Measurements from ENCODE around the gene AOC3.
A peak's percentile ranks its signal among the peaks of the same experiment; 100 is the strongest.
"Not testable (repeated sequence)": the region's sequence is repeated elsewhere in the genome, so short reads cannot be mapped to it uniquely, and the experiment has no call there.

Gene AOC3

DNA sequence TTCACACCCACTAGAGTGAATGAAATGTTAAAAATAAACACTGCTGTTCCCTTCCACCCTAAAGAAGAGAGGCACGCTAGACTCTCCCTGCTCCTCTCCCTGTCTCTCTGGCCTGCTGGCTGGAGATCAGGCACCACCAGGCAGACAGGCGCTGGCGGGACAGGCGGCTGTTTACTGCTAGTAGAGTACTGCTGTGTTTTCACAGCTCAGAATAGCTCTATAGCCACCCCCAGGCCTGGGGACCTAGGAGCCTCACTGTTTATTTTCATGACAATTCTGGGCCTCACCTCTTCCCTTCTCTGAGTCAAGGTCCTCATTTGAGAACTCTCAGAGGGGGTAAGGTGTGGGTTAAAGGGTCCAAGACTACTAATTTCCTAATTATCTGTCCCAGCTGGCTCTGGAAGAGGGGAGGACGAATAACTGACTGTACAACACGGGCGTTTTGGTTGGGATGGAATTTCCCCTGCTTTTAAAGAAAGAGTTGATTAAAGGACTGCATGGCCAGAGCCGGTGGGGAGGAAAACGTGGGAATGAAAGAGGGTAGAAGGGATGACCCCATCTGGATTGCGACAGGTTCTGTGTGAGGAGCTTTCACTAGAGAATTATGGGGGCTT lies 40.6 kb downstream of the AOC3 start:
- peak; percentile 58 for DNase-seq (ENCODE audit: low spot score)

DNA sequence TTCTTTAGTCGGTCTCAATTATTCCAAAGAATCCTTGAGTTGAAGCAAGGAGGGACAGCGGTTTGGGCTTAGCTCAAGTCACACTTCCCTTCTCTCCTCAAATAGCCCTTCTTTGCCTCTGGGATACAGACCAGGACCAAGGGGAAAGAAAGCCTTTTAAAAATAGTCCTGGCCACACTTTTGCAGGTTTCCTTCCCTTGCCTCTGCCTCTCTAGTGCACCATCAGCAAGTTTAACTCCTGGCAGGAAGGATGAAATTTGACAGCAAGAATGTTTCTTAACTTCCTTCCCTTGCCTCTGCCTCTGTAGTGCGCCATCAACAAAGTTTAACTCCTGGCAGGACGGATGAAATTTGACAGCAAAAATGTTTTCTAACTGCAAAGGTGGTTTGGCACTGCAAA lies 42.4 kb downstream of the AOC3 start:
- DNase-seq (ENCODE audit: low spot score), result no peak

DNA sequence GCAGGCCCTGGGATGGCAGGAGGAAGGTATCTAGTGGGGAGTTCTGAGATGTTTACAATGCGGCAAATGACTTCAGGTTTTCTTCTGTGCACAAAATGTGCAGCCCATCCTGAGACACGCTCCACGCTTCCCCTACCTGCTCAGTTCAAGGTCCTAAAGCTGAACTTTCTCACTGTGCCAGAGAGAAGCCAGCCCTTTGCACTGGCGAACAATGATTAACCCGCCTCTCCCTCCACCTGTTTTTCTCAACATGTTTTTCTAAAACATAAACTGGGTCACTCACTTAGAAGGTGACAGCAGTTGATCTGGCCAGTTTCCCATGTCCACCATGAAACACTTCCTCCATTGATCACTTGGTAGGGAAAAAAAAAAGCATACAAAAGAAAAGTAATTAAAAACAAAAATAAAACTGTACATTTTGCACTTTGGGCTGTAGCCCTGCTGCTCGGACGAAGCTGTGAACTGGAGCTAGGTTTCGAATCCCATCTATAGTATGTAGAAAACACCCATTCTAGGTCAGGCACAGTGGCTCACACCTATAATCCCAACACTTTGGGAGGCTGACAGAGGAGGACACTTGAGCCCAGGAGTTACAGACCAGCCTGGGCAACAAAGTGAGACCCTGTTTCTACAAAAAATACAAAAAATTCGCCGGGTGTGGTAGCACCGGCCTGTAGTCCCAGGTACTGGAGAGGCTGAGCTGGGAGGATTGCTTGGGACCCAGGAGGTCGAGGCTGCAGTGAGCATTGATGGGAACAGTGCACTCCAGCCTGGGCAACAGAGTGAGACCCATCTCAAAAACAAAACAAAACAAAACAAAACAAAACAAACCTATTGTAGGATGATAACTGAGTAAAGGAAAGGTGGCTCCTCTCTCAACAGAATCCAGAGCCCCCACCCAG lies 43.5 kb downstream of the AOC3 start:
- no peak for DNase-seq (ENCODE audit: low spot score)

DNA sequence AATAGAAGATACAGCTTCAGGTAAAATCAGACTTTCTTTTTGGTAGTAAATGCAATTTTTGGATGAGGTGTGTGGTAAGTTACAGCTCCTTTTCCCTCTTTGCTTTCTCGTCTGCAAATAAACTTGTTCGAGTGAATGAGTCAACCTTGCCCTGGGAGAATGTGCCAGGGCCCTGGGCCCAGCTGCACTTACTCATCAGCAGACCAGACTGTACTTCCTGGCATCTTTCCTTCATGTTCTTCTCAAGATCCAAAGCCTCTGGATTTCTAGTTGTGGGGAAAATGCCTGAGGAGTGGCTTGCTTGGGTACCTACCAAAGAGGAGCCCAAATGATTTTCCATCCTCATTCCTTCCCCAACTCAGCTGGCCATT lies 44.2 kb downstream of the AOC3 start:
- no peak for DNase-seq (ENCODE audit: low spot score)

DNA sequence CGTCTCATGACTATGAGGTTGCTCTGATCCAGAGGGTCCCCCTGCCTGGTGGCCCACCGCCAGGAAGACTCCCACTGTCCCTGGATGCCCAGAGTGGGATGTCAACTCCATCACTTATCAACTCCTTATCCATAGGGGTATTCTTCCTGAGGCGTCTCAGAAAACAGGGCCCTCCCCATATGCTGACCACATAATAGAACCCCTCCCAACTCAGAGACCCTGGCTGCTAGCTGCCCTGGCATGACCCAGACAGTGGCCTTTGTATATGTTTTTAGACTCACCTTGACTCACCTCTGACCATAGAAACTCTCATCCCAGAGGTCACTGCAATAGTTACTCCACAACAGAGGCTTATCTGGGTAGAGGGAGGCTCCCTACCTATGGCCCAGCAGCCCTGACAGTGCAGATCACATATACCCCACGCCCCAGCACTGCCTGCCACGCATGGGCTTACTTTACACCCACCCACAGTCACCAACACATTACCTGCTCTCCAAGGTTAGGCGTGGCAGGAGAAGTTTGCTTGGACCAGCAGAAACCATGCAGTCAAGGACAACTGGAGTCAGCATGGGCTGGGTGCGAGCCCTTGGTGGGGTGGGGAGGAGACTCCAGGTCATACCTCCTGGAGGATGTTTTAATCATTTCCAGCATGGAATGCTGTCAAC lies 47.3 kb downstream of the AOC3 start:
- DNase-seq (ENCODE audit: low spot score), result no peak

DNA sequence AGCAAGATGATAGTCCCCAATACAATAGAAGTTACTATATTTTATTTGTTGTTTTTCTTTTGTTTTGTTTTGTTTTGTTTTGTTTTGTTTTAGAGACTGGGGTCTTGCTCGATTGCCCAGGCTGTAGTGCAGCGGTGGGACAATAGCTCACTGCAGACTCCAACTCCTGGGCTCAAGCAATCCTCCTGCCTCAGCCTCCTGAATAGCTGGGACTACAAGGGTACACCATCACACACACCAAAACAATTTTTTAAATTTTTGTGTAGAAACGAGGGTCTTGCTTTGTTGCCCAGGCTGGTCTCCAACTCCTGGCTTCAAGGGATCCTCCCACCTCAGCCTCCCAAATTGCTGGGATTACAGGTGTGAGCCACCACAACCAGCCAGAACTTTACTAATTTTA lies 49.0 kb downstream of the AOC3 start:
- DNase-seq (ENCODE audit: low spot score), result not testable (repeated sequence)

DNA sequence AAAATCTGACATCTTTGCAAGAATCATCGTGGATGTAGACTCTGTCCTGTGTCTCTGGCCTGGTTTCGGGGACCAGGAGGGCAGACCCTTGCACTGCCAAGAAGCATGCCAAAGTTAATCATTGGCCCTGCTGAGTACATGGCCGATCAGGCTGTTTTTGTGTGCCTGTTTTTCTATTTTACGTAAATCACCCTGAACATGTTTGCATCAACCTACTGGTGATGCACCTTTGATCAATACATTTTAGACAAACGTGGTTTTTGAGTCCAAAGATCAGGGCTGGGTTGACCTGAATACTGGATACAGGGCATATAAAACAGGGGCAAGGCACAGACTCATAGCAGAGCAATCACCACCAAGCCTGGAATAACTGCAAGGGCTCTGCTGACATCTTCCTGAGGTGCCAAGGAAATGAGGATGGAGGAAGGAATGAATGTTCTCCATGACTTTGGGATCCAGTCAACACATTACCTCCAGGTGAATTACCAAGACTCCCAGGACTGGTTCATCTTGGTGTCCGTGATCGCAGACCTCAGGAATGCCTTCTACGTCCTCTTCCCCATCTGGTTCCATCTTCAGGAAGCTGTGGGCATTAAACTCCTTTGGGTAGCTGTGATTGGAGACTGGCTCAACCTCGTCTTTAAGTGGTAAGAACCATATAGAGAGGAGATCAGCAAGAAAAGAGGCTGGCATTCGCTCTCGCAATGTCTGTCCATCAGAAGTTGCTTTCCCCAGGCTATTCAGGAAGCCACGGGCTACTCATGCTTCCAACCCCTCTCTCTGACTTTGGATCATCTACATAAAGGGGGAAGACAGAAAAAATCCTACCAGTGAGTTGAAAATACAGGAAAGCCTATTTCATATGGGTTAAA lies 49.7 kb downstream of the AOC3 start, which contains the start of gene G6PC1:
TSS of gene G6PC1 (plus strand) at position 340 of the 872 bp plus-strand sequence. CDS start at position 418, 78 bp downstream.
- DNase-seq (ENCODE audit: low spot score), result no peak

DNA sequence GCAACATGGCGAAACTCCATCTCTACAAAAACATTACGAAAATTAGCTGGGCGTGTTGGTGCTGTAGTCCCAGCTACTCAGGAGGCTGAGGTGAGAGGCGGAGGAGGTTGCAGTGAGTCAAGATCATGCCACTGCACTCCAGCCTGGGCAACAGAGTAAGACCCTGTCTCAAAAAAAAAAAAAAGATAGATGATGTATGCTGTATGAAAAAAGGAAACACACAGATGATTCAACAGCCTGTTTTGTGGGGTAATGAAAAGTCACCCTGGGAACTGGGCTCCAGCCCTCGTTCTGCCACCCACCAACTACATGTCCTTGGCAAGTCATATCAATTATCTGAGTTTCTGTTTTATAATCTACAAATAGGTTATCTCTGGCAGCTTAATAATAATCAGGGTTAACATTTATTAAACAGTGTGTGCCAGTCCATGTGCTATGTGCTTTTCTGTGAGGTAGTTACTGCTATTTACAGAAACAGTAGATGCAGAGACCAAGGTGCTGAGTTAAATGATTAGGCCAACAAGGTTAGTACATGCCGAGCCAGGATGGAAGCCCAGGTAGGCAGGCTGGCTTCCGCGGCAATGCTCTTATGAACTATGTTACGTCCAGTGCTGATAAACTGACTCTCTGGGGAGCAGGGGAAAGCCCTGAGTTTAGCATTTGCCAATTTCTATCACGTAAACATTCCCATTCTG lies 50.7 kb downstream of the AOC3 start:
- DNase-seq (ENCODE audit: low spot score), result no peak

DNA sequence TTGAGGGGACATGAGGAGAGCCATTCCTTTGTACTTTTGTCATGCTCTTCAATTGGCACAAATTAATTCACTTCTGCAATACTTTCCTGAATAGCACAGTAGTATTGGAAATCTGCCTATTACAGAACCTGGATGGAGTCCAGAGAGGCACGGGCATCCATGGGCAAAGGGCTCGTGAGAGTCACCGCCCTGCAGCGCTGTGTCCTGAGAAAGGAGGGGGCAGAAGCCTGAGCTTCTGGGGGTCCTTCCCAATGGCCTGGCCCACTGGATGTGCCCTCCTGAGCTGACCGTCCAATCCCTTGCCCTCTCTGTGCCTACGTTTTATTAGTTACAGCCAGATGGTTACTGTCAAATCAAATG lies 53.1 kb downstream of the AOC3 start:
- DNase-seq (ENCODE audit: low spot score), result no peak

DNA sequence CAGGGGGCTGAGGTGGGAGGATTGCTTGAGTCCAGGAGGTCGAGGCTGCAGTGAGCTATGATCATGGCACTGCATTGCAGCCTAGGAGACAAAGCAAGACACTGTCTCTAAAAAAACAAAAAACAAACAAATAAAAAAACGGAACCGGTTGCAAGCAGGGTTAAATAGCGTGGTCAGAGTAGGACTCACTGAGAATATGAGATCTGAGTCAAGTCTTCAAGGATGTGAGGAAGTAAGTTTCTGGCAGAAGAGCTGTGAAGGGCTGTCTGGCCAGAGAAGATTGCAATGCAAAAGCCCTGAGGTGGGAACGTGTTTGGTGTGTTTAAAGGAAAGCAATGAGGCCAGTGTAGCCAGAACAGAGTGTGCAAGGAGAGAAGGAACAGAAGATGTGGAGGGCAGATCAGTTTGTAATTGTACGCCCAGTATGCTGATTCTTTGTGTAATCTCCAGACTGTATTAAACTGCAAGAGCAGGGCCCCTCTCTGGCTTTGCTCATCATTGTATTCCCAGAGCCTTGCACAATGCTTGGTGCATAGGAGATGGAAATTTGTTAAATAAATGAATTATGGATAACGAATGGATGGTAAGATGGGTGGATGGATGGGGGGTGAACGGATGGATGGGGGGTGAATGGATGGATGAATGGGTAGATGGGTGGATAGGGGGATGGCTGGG lies 55.9 kb downstream of the AOC3 start:
- DNase-seq (ENCODE audit: low spot score), result no peak
